HUDEP-2 (cell line): Measurements from ENCODE around the gene SMS.

Experiments
- DNase-seq, 76 experiments: peaks; one replicate each; lab custom pipeline; 2025; ENCODE audit not compliant: unreplicated experiment in 76 of 76; lab: John Stamatoyannopoulos, UW

The SMS gene

DNA sequence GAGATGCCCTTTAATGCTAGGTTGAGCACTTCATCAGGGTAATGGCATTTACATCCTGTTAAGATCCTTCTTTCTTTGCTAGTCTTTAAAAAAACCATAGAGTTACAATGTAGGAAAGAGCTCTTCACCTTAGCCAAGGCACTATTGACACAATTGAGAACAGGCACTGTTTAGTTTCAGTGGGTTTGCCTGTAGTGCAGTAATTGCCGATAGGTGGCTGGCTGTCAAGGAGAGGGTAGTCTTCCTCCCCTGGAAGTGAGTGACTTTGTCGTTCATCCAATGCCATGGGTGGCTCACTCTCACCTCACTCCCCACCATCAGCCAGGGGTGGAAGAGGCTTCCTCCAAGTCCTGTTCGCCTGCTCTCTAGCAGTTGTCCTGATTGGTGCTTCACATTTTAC lies 34.7 kb downstream of the SMS start:
- DNase-seq = no peak

DNA sequence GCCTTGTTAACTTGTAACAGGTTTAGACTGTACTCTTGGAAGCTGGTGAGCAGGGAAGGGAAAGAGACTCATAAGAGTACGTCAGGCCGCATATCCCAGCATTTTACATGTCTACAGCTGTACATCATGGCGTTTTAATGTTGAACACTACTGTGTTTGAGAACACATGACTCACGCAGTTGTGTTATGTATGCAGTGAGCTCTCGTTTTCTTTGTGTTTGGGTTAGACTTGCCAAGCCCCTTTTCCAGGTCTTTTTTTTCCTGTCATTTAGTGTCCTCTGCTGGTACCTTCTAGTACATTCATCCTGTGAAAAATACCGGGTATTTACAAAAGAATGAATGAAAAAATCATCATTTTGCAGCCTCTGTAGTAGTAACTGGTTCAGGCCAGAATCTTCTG lies 35.3 kb downstream of the SMS start:
- DNase-seq = no peak

DNA sequence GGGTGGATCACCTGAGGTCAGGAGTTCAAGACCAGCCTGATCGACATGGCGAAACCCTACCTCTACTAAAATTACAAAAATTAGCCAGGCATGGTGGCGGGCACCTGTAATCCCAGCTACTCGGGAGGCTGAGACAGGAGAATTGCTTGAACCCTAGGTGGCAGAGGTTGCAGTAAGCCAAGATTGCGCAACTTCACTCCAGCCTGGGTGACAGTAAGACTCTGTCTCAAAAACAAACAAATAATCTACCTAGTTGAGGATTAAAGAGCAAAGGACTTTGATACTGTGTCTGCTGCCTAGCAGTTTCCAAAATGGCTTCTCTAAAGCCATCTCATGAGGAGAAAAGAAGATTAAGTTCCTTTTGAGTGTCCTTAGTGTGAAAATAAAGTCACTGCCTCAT lies 37.8 kb downstream of the SMS start:
- no peak for DNase-seq

DNA sequence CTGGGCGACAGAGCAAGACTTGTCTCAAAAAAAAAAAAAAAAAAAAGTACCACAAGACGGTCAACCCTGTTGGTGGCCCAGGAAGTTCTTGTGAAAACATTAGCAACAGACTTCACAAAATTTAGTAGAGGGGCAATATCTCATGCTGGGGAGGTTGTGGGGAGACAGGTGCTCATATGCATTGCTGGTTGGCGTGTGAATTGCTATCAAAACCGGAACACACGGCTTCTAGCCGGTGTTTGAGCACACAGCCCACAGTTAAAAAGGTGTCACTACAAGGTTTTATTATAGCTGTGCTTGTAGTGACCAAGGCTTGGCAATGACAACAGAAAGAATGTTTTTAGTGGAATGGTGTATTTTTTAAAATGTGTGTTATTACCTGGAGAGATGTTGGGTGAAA lies 41.8 kb downstream of the SMS start:
- DNase-seq = no peak

DNA sequence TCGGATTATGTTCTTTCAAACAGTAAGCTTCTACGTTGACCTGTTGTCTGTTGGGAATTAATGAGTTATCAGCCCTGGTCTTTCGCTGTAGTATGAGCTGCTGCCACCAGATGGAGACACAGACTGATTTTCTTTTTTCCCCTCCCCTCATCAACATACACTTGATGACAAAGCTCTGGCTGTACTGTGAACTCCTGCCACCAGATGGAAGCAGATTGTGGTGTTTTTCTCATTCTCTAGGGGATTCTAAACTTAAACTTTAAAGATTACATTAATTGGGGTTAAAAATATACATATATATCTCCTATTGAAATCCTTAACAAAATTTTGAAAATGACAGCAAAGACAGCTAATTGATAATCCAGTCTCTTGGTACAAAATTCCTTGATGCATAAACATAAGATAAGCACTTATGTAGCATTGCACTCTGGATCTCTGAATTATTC lies 44.8 kb downstream of the SMS start:
- DNase-seq = peak in 56 of 76 experiments; percentile 0 to 66 (median 17)

DNA sequence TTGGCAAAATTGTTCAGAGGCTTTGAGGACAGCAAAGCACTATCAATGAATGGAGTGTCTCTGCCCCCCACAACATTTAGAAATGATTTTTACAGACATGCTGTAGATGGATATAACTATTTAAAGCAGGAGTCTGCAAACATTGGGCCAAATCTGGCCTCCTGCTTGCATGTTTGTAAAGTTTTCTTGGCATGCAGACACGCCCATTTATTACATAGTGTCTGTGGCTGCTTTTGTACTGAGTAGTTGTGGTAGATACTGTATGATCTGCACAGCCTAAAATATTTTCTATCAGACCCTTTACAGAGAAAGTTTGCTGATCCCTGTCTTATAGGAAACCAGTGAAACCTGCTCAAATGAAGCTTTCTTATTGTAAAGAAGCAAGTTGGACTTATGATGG lies 46.1 kb downstream of the SMS start:
- no peak for DNase-seq

DNA sequence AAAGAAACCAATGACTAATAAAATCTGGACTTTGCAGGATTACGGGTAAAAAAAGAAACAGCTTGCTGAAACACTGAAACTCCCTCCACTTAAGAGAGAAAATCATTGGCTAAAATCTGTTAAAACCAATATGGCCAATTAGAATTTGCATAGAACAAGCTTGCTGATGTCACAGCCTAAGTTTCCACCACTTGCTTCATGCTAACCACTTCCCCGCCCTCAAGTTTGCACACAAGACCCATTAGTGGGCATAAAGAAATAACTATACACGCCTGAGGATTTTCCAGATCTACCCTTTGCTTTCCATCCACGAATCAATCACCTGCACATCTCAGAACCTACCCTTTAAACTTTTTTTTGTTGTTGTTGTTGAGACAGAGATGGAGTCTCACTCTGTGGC lies 48.9 kb downstream of the SMS start:
- DNase-seq = no peak

DNA sequence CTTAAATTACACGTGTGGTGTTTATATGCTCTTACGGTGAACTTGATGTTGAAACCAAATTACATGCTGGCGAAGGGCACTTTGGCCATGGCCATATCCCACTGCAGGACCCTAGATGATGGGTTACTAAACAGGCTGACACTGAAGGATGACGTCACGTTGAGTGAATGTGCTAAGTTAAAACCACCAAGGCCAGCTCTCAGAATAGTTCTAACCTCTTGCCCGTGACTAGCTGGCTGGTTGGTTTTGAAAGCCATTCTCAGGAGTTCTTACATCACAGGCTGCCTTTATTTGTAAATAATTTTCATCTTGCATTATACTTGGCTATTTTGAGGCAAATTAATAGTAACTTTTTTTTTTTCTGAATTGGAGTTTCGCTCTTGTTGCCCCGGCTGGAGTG lies 50.3 kb downstream of the SMS start:
- no peak for DNase-seq

DNA sequence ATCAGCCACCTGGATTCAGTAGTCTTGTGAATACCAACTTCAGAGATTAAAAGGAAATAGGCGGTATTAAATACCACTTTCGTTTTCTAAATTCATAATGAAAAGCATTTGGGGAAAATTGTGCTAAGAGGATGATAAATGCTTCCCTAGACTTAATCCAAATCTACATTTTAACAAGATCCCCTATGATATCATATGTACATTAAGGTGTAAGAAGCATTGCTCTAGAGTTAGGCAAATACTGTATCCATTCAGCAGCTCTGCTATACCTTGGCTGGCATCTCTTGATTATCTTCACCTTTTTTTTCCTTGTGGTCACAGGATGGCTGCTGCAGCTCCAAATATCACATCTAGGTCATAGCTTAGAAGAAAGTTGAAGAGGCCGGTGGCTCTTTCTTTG lies 51.0 kb downstream of the SMS start:
- DNase-seq = no peak

DNA sequence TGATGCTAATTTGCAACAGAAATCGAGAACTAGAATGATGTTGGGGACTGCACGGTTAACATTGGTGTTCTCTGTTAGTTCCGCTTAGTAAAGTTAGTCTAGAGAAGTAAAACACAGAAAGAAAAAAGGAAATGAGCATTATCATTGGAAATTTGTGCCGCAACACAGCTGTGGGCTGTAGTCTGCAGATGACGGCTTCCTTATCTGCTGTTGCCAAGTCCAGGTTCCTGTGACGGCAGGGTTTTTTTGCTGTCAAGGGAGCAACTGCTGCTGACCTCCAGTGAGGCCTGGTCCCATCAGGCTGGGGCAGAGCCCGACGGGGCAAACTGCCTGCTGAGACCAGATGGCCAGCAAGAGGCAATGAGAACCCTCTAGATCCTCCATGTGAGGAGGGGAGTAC lies 52.8 kb downstream of the SMS start:
- no peak for DNase-seq

DNA sequence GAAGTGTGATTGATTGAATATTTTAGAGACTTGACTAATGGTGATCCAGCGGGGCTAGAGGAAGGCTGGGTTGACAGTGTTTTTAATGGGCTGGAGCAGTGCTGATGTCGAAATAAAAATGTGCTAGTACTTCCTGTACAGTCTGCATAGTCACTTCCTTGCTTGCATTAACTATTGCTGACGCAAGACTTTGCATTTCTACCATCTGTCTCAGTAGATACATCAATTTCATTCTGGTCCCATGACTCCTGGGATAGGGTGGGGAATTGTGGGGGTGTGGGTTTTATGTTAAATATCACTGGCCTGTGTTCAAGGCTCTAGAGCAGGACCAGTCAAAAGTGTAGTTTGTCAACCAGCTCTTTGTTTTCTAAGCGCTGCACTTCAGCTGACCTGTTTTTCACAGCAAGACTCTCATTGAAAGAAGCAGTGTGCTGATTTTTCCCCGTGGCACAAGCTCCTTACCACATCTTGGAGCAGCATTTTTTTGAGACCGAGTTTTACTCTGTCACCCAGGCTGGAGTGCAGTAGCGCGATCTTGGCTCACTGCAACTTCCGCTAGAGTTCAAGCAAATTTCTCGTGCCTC lies 56.5 kb downstream of the SMS start:
- DNase-seq = no peak

DNA sequence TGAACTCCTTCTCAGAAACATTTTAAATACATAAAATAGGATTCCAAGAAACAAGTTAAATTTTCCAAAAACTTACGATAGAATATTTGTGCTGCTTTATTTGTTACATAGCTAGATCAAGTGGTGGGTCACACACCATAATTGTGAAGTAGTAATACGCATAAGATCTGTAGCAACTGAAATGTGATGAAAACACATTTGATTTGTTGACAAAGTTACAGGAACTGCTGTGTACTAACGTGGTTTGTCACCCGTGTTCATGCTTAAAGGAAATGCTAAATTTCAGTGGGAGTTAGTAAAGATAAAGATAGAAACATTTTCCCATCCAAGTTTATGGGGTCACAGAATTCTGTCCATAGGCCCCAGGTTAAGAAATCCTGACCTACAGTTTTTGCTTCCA lies 57.5 kb downstream of the SMS start:
- DNase-seq = no peak

DNA sequence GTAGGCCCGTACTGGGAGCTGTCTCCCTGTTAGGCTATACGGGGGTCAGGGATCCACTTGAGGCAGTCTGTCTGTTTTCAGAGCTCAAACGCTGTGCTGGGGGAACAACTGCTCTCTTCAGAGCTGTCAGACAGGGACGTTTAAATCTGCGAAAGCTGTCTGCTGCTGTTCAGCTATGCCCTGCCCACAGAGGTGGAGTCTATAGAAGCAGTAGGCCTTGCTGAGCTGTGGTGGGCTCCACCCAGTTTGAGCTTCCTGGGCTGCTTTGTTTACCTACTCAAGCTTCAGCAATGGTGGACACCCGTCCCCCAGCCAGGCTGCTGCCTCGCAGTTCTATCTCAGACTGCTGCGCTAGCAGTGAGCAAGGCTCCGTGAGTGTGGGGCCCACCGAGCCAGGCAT lies 64.4 kb downstream of the SMS start:
- no peak for DNase-seq

DNA sequence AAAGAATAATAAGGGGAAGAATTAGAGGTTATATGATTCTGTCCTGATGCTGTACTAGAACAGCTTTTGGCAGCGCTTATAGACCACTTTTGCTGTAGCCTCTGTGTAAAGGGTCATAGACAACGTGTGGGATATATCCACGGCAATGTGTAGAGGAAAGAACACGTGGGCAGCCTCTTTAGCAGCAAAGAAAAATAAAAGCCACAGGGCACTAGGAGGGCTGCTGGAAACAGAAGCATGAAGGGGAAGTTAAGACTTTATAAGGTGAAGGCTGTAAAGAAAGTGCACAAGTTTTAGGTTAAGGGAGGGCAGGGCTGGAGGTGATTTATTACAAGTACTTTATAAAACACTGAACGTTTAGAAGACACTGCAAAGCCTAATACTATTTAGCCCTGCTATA lies 71.5 kb downstream of the SMS start:
- DNase-seq = no peak

DNA sequence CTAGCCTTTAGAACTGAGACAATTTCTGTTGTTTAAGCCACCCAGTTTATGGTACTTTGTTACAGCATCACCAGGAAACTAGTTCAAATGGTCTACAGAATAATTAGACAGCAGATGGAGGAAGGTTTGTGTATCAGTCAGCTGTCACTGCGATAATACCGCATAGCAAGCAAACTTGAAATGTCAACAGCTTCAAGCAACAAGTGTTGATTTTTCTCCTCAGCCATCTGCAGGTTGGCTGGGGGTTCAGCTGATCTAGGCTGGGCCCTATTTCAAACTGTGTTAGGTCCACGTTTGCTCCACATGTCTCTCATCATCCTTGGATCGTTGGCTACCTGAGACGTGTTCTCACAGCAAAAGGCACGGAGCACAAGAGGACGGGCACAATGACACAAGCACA lies 72.4 kb downstream of the SMS start:
- DNase-seq = no peak

DNA sequence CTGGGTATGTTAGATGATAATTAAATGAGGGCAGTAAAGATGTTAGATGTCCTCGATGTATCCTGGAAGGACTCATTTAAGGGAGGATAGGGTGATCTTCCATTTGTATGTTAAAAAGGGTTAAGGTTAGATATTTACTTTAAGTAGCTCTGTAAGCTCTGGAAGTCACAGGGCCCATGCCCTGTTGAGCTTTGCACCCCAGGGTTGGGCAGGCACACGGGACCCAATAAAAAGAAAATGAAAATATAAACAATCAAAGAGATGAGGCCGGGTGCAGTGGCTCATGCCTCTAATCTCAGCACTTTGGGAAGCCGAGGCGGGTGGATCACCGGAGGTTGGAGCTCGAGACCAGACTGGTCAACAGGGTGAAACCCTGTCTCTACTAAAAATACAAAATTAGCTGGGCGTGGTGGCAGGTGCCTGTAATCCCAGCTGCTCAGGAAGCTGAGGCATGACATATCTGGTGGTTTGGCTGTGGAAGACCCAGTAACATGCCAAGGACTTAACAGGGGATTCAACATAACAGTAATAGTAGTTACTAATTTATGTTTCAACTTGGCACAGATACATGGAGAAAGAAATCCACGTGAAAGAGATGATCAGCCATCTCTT lies 74.7 kb downstream of the SMS start:
- DNase-seq = no peak

DNA sequence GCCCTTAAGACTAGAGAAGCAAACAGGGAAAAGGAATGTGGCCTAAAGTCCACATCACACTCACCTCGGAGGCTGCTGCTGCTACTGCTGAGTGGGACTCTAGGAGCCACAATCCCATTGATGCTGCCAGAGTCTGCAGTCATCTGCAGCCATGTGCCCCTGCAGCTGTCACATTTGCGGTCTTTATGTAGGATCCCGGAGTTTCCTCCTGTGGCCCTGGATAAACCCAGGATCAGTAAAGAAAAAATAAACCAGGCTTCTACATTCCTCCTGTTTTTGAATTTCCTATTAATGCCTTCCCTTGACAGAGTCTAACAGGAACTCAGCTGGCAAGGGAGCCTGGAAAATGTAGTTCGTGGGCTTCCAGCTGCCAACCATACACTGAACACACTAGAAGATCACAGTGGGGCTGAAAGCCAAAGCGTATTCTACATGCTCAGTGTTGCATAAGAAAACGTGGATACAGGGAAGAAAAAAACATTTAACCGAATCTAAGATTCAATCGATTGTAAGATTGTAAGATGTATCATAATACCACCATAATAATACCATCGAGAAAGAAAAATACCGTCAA lies 81.3 kb downstream of the SMS start:
- DNase-seq = no peak

DNA sequence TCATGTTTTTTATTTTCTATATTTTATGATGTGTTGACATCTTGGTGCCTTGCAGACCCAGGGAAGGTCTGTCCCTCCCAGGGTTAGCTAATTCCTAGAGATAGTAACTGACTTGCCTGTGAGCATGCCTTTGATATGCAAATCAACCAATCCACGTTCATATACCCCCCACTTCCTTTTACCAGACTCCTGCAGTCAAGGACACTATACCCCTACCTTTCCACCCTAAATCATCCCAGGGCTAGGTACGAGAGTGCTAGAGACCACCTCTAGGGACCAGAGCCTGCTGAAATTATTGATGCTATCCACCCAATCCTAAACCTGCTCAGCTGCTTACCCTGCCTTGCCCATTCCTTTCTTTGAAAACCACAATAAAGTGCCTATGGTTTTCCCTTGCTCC lies 84.1 kb downstream of the SMS start:
- no peak for DNase-seq

DNA sequence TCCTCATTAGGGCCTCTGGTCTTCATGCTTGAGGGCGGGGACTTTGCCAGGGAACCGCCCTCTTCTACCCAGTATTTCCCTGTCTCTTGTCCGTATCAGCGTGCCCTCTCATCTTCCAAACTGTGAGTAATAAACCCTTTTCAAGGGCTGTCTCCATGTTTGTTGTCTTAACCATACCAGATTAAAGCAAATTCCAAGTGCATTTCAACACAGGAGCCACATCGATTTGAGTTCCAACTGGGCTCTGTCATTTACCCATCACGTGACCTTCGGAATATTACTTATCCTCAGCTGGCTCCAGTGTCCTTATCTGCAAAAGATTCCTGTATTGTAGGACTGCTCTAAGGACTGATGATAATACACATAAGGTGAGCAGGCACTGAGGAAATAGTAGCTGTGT lies 85.2 kb downstream of the SMS start:
- no peak for DNase-seq

DNA sequence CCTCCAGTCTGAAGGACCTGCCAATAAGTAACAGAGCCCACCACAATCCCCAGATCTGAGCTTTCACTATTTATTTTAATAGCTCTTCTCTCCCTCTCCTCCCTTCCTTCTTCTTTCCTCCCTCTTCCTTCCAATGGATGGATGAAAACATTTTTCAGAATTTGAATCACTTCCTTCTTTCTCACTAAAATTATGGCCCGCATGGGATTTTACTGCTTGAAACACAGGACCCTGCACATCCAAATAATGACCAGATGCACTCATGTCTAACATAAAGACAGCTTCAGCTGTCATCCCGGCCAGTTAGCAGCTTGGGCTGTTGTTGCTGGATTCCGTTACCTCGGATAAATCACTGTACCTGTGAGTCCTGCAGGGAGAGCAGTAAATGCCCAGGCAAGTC lies 86.2 kb downstream of the SMS start:
- no peak for DNase-seq

DNA sequence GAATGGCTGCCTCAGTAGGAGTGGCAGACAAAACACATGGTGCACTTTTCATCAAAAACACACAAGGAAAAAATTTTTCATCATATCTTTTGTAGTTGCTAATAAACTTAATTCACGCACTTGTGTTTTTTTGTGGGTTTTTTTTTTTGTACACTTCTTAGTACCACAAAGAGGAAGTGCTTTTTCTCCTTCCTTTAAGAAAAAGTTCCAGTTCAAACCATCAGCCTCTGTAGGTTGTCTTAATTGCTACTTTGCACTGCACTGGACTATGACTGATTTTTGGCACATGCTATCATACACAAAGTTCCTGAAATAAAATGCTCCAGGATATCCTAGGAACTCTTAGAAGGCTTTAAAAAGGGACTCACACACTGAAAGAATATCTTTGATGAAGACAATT lies 91.6 kb downstream of the SMS start, which contains the start of gene PHEX:
Gene PHEX, plus strand, starts transcription at position 242 of the 400 bp plus-strand sequence. CDS start 681 bp downstream, outside the sequence.
- no peak for DNase-seq

DNA sequence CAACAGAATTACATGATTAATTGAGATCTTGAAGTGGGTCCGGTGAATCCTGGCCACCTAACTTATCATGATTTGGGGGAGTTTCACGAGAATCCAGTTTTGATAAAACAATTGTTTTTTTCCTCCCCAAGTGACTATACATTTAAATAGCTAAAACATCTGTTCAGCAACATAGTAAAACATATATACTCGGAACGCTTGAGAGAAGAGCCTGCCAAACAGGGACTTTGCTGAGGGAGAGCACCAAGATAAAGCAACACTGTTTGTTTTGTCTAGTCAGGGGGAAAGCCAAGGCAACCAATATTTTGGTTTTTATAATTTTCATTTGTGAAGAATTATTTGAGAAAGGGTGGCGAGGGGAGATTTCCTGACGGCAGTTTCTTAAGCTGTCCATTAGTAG lies 92.0 kb downstream of the SMS start:
- DNase-seq = no peak

DNA sequence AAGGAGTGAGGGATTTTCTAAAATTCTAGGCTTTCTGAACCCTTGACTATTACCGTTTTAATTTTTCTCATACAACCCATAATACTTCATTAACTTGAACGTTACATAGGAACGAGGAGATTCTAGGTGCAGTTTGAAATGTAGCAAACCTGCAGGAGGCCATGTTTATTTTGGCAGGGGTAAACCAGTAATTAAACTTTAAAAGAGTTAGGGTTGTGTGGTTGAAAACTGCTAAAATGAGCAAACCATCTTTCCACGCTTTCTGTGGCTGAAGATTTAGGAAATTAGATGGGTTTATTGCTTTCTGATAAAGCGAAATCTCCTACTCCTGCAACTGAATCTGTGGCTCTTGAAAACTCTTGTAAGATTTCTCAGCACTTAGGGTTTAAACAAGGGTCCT lies 93.3 kb downstream of the SMS start:
- no peak for DNase-seq
